ENCODE data around the gene CNOT1.
"Not testable (repeated sequence)": the region's sequence is repeated elsewhere in the genome, so short reads cannot be mapped to it uniquely, and the experiment has no call there.

Gene CNOT1

DNA sequence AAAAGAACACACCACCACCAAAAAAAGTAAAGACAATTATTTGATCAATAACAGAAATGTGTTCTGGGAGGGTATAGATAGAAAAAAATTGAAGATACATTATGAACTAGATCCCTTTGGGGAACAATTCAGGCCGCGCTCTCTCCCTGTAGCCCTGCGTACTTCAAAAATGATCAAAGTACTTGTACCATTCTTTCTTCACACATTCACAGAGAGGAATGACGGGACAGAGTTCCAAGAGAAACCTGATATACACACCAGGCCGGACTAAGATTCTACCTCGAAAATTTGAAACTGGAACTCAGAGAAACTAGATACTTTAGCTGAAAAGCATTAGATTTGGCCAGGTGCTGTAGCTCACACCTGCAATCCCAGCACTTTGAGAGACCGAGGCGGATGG is 50.0 kb downstream of the CNOT1 start:
- no peak for DNase-seq

DNA sequence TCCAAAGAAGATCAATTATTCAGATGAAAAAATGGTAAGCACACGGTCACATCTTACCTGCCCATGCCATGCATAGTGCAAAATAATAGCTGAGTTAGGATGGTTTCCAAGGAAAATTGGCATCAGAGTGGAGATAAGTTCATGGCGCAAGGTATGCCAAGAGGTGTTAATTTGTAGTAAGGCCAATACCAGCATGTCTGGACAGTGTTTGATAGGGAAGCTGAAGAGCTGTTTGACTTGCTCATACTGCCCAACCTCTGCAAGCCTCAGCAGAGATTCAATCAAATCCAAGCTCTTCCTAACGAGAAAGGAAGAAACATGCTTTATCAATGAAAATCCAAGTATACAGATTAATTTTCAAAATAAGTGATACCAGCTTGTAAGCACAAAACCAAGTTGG is 51.0 kb downstream of the CNOT1 start:
- DNase-seq = no peak

DNA sequence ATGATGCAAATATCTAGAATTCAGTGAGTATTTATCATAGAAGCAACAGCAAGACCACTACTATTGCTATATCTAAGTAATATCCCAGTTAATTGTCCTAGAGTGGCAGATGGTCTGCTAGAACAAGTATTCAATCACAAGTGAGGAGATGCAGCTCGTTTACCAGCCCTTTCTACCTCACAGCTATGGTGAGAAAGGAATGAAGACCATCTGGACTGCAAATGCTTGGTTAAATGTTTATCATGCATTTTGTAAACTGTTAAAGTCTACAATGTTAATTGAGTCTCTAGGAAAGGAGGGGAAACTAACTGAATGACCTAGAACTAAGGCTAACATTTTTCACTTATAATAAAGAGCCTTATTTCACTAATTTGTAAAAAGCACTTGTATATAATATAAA is 52.5 kb downstream of the CNOT1 start:
- DNase-seq = no peak

DNA sequence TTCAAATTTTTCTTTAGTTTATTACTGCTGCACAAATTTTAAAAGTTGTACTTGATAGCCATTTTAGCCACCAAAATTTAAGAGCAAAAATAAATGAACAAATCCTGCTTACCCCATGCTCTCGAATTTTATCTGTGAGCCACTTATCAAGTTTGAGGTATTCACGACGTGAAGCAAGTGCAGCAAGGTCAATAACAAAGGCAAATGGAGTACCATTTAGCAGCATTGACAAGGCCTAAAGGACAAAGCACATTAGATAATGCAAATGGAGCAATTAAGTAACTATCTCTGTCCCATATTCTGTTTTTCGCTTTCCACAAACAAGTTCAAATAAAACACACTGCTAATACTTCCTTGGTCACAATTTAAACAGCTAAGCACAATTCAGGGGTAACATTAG is 54.7 kb downstream of the CNOT1 start:
- no peak for DNase-seq

DNA sequence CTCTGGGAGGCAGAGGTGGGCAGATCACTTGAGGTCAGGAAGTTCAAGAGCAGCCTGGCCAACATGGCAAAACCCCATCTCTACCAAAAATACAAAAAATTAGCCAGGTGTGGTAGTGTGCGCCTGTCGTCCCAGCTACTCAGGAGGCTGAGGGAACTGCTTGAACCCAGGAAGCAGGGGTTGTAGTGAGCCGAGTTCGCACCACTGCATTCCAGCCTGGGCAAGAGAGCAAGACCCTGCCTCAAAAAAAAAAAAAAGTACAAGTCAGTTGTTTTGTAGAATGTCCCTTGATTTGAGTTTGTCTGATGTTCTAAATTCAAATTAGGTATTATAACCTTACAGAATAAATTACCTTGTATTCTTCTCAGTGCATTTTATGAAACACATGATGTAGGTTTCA is 63.9 kb downstream of the CNOT1 start:
- DNase-seq = not testable (repeated sequence)

DNA sequence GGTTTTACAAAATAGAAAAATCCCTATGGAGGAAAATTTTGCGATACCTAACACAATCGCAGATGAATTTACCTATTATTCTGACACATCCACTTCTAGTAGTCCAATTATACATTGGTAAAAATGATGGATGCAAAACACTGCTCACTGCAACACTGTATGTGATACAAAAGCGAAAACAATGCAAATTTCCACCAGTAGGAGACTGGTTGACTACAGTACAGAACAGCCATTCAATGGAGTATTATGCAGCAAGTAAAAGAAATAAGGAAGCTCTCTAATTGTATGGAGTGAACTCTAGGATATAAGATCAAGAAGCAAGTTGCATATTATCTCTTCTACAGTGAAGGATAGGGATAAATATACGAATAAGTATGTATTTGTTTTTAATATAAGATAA is 65.9 kb downstream of the CNOT1 start:
- no peak for DNase-seq

DNA sequence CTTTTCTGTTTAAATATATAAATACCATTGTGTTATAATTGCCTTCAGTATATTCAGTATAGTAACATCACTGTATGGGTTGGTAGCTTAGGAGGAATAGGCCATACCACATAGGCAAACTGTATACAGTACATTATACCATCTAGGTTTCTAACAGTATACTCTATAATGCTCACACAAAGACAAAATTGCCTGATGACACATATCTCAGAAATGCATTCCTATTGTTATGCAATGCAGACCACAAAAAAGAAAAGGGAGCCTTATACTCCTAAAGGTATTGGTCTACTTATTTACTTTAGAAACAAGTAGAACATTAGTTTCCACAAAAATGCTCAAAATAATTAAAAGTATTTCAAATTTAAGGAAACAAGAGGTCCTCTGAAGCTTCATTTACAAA is 66.4 kb downstream of the CNOT1 start:
- DNase-seq = no peak

DNA sequence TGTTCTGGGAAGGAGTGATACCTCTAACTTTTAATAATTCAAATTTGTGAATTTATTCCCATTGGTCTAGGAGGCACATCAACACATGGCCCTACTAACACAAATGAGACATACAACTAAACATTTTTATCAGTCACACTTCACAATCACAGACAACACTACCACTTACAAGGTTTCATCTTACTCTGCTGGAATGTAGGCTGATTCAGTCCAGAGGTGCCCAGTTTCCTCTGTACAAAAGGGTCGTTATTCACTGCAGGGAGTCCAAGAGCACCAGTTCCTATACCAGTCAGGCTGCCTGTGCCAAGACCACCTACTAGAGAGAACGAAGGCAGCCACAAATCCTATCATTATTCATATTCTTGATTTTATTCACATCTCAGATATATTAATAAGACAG is 72.9 kb downstream of the CNOT1 start:
- no peak for DNase-seq

DNA sequence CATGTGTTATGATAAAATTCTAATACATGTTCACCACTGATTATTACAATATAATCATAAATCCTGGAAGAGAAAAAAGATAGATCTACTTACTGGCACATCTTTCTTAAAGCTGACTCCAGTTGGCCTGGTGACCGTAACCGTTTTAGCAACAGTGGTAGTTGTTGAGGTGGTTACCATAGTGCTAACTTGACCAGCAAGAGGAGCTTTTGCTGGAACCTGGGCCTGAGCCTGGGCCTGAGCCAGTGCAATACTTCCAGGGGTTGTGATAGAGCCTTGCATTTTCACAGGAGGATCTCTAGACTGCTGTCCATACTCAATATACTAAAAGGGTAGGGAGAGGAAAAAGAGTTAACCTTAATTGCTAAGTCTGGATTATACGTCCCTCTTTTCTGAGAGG is 78.1 kb downstream of the CNOT1 start:
- no peak for DNase-seq

DNA sequence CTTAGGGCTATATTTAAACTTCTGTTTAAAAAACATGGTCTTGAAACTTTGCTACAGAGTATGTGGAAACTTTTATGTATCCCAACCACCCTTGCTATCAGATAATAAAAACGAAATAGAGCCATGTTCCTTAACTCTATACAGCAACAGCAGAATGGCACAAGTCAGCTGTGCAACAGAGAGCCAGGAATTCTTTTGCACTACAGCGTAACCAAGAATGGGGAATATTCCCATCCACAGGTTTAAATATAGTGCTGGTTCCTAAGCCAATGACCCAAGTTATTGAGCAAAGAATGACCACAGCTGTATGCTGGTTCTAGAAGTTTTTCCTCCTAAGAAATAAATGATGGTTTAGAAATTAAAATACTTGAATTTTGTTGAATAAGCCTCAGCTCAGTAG is 81.2 kb downstream of the CNOT1 start:
- DNase-seq = no peak

DNA sequence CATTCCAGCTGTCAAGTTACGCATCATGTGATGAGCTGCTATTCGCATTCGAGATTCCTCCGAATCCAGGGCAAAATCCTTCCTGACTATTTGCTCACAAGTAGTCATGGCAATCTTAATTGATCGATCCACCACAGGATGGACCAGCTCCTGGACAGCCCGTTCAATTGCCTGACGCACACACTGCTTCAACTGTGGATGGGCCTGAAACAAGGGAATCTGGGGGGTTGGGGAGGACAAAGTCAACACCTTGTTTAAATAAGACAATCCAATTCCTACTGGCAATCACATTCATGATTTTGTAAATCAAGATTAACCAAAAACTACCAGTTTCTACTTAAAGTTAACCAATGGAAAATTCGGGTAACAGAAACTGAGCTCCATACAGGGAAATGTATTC is 85.9 kb downstream of the CNOT1 start:
- DNase-seq = no peak

DNA sequence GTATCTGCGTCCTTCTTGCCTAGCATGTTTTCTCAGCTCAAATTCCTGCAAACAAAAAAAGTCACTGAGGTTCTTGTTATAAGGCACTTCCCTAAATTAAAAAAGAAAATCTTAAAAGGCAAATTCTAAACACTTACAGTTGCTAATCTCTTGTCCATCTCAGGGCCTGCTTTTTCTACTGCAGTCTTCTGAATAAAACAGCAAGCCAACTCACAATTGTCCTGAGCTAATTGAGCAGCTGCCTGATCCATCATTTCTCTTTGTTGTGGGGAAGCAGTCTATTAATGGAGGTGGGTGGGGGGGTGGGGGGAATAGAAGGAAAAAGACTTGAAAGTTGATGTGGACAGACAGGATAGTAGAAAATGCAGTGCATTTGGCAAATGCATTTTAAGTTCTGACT is 87.3 kb downstream of the CNOT1 start:
- no peak for DNase-seq

DNA sequence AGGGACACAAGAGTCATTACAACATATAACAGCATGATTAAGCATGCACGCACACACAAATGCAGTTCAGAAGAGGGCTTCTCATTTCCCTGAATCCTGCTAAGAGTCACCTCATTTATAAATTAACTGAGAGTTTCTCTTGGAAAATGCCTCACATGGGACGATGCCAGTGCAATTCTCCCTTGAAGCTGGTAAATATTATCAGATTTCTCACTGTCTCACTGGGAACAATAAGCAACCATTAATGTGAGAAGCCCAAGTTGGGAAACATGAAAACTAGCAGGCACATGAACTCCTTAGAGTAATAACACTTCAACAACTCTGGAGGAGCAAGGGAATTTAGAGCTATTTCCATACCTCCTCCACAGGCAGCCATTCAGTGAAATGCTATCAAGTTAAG is 87.9 kb downstream of the CNOT1 start:
- no peak for DNase-seq

DNA sequence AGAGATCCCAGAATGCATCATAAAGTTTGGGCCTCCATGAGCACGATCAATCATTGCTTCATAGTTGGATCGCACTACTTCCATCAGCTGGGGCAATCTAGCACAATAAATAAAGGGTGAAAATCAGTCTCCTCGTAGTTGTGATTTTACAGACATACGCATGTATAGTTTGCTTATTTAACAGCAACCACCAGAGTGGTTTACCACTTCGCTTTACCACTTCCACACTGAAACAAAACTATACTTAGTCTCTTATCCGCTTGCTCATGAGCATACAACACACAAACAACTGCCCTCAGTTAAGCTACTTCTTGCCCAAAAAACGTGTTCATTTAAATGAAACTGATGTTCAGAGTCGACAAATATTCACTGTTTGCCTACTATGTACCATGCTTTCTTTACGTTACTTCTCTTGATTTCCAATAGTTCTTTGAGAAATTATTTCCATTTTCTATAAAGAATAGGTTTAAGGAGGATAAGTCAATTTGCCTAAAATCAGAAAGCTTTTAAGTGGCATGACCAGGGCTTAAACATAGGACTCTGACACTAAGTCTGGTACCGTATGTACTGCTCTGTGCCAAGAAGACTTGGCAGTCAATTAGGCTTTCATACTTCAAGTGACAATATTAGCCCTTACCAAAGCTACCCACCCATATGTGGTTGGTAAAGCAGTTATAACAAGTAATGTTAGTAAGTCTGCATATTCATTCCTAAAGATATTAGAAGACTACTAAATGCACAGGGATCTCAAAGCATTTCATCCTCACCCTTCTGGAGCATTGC is 92.3 kb downstream of the CNOT1 start:
- DNase-seq = no peak

DNA sequence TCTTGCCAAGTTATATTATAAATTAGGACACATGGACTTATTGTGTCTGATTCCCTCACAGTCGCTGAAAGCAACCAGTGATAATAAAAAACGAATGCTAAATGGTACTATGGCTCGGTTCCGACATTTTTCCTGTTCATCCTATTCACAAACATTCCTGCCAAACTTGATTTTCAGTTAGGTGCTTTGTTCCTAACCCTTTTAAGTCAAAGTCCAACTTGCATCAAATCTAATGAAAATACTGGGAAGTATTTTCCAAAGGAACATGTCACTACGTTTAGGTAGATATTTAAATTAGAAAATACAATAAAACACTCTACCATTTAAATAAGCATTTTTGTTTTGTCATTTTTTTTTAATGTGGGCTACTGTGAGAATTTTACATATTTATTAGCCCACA is 93.3 kb downstream of the CNOT1 start:
- DNase-seq = no peak

DNA sequence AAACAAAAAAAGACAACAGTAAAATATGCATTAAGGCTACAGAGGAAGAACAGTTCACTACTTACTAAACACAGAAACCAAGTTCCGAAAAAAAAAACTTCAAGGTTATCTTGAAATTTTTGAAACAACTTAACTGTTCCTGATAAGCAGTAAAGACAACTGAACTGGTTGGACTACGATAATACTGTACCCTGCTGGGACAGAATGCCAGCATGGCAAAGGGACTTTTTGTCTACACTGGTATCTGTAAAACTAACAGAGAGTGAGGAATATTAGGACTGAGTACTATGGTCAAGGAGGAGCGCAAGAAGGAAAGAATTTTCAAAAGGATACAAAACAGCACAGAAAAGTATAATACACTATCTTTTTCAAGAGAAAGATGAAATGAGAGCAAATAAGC is 94.5 kb downstream of the CNOT1 start:
- no peak for DNase-seq

DNA sequence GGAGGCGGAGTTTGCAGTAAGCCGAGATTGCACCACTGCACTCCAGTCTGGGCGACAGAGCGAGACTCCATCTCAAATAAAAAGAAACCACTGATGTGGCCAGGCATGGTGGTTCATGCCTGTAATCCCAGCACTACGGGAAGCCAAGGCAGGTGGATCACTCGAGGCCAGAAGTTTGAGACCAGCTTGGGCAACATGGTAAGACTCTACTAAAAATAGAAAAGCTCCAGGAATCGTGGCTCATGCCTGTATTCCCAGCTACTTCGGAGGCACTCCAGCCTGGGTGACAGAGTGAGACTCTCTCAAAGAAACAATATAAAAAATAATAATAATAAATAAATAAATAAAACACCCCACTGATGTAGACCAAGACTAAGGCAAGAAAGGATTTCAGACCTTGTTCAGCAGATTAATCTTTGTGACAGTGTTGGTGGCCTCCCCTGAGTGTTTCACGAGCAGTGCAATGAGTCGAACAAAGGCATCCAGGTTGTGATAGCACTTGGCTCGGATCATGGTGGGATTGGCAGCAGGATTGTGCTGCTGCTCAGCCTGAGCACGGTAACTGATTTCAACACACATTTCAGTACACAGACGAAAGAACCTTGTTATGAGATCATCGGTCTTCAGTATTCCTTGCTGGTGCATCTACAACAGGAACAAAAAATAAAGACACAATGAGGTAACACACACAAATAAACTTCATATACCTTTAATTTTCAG is 95.7 kb downstream of the CNOT1 start:
- DNase-seq = no peak

DNA sequence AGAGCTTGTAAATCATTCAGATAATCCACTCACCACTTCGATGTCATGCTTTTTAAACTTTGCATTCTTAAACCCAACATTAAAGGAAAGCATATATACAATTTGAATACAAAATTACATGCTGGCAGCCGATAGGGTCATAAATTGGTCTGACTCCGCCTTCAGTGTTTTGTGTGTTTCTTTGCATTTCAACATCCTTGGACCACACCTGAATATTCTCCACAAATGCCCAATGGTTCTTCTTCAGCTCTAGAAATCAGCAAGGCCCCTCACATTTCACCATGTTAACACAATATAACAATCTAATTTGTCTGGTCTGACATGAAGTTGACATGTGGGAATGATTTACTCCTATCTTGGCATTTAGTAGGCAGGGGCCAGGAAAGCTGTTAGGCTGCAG is 97.2 kb downstream of the CNOT1 start:
- DNase-seq = no peak

DNA sequence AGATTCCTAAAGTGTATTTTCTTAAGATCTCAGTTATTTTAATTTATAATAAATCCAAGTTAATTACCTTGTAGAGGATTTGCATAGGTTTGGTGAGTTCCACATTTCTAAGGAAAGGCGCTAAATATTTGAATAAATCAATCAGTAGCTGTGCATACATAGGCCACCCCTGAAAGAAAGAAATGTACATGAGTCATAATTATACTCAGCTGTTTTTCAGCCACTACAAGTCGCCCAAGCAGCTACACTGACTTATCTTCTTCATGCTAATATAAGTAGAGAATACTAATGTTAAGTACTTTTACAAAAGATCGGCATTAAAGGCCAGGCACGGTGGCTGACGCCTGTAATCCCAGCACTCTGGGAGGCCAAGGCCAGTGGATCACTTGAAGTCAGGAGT is 99.4 kb downstream of the CNOT1 start:
- DNase-seq = no peak

DNA sequence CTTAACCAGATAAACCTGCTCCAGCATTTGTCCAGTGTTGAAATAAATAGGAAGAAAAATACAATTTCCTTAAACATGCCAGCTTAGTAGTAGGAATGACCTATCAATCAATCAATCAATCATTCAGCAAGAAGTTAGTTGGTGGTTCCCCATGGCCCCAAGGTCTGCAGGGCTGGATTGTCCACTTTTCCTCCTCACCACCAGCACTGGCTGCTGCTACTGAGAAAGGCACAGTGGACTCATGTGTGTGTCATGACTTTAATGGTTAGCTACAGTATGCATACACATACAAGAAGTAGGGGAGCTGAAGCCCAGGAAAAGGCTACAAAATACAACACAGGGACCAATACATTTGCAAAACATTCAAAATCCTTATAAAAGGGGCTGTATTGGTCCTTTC is 109.9 kb downstream of the CNOT1 start:
- DNase-seq = no peak

DNA sequence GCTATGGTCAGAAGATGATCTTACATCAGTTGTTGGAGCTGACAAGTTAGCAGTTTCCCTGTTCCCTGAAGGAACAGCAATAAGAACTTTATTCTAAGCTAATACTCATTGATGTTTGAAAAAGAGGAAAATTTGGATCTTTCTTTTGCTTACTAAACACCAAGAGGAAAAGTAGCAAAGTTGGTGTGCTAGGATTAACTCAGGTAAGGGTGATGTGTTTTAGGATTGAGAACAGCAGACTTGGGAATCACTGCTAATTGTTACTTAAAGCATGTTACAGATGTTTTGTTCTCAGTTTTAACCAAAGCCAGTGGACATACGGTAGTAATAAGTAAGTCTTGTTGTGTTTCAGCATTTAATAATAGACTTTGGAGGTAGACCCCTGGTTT is 110.7 kb downstream of the CNOT1 start:
- no peak for DNase-seq

DNA sequence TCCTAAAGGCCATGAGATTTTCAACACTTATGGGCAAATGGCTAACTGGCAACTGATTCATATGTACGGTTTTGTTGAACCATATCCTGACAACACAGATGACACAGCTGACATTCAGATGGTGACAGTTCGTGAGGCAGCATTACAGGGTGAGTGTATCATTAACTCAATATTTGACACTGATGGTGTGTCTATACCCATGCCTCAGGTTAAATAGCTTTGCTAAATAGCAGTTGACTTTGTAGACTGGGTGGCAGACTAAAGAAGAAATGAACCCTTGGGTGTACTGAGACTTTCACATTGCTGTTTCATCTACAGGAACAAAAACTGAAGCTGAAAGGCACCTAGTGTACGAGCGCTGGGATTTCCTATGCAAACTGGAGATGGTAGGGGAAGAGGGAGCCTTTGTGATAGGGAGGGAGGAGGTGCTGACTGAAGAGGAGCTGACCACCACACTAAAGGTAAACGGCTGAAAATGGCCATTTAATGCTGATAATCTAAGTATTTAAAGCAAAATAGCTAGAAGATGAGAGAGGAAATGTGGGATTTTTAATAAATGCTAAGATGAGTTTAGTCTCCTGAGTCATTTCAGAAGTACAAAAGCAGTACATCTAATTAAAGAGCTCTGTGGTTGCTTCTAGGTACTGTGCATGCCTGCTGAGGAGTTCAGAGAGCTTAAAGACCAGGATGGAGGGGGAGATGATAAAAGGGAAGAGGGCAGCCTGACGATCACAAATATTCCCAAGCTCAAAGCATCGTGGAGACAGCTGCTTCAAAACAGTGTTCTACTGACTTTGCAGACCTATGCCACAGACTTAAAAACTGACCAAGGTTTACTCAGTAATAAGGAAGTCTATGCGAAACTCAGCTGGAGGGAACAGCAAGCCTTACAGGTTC is 111.3 kb downstream of the CNOT1 start:
- DNase-seq = no peak

DNA sequence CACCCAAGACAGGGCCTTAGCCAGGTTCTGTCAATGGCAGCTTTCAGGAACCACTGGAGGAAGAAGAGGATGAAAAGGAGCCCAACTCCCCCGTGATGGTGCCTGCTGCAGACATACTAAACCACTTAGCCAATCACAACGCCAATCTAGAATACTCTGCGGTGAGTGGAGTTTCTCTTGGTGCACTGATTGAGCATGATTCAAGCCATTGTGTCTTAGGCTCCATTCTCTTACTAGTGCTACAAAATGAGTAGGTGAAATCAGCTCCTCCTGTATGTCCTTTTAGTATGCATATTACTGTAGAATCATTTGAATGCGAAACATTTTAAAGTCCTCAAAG is 112.9 kb downstream of the CNOT1 start:
- no peak for DNase-seq
